HG02884 (cell line): Measurements from ENCODE around the gene RNF207.
"Not testable (repeated sequence)": the region's sequence is repeated elsewhere in the genome, so short reads cannot be mapped to it uniquely, and the experiment has no call there.

Experiments used
- ATAC-seq: cut with Tn5 transposase; IDR thresholded peaks from one replicate; pipeline ENCODE4 v1.9.1; 2021; ENCODE audit warnings: mild to moderate bottlenecking, moderate library complexity; ENCODE audit not compliant: unreplicated experiment

RNF207 gene

GRCh38 chr1:6199298-6200187 is 6.4 kb upstream of the RNF207 start, which contains the start of gene RPL22:
TSS of gene RPL22 (minus strand) at chr1:6199595. CDS start at chr1:6199573, 22 bp downstream.
- peak; percentile 93 for ATAC-seq

GRCh38 chr1:6200188-6200809 is 5.6 kb upstream of the RNF207 start:
- ATAC-seq, result no peak

GRCh38 chr1:6202256-6202655 is 3.7 kb upstream of the RNF207 start:
- no peak for ATAC-seq

- no peak for ATAC-seq
These were observed 569 bp downstream of the RNF207 start for GRCh38 chr1:6206520-6206855.

- no peak for ATAC-seq
These were observed 1.4 kb downstream of the RNF207 start for GRCh38 chr1:6207075-6207885.

GRCh38 chr1:6207921-6208320 is 2.0 kb downstream of the RNF207 start:
- ATAC-seq, result no peak

- ATAC-seq, result no peak
These were observed 3.1 kb downstream of the RNF207 start for GRCh38 chr1:6208723-6209660.

GRCh38 chr1:6209661-6210580 is 4.0 kb downstream of the RNF207 start:
- ATAC-seq, result no peak

GRCh38 chr1:6210591-6211355 is 4.9 kb downstream of the RNF207 start:
- no peak for ATAC-seq

- no peak for ATAC-seq
These were observed 5.8 kb downstream of the RNF207 start for GRCh38 chr1:6211731-6212130.

GRCh38 chr1:6212193-6212959 is 6.5 kb downstream of the RNF207 start:
- ATAC-seq, result no peak

GRCh38 chr1:6218375-6219164 is 12.7 kb downstream of the RNF207 start:
- no peak for ATAC-seq

GRCh38 chr1:6219641-6220040 is 13.7 kb downstream of the RNF207 start:
- ATAC-seq, result not testable (repeated sequence)

- ATAC-seq, result no peak
These were observed 14.3 kb downstream of the RNF207 start for GRCh38 chr1:6220236-6220635.

GRCh38 chr1:6221210-6221784 is 15.4 kb downstream of the RNF207 start:
- no peak for ATAC-seq

- no peak for ATAC-seq
These were observed 16.7 kb downstream of the RNF207 start for GRCh38 chr1:6222636-6223035.

GRCh38 chr1:6223617-6224016 is 17.7 kb downstream of the RNF207 start:
- no peak for ATAC-seq
